Hepatocyte (in vitro differentiated cells): ENCODE measurements around the gene OR2H1.

Experiments used
- EZH2 ChIP-seq: fragments of 200-600 bp; sonication (generic); IDR thresholded peaks from 2 replicates; pipeline ENCODE4 v1.6.1; 2016; ENCODE audit warnings: antibody characterized with exemption, mild to moderate bottlenecking, borderline replicate concordance
- EZH2phosphoT487 ChIP-seq: fragments of 200-600 bp; sonication (generic); IDR thresholded peaks from one replicate; pipeline ENCODE4 v1.6.1; 2018; ENCODE audit warnings: antibody characterized with exemption, mild to moderate bottlenecking, low read depth, moderate library complexity; ENCODE audit not compliant: unreplicated experiment, severe bottlenecking
- TF ChIP-seq, protein P1 (sequence below): fragments of 200-600 bp; sonication (generic); IDR thresholded peaks from 2 replicates; pipeline ENCODE4 v1.5.1; 2016; ENCODE audit warnings: antibody characterized with exemption, mild to moderate bottlenecking; ENCODE audit not compliant: poor library complexity

DNA sequence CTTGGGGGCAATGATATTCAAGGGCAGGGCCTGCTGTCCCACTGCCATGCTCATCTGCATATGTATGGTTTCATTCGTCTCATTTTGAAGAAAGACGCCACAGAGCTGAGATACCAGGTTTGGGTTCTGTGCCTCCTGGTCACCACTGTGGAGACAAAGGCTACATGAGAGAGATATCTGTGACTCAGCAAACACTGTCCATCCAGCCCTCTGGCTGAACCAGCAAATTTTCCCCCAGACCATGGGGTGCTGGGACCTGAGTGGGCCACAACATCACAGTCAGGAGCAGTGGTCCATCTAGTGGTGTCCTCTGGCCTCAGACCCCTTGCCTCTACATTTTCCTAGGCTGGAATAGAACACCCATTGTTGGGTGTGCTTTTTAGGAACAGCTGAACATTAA lies 30.7 kb downstream of the OR2H1 start, which contains the start of gene MAS1L:
- TF ChIP-seq EZH2phosphoT487, result no peak
- TF ChIP-seq, protein P1, sequence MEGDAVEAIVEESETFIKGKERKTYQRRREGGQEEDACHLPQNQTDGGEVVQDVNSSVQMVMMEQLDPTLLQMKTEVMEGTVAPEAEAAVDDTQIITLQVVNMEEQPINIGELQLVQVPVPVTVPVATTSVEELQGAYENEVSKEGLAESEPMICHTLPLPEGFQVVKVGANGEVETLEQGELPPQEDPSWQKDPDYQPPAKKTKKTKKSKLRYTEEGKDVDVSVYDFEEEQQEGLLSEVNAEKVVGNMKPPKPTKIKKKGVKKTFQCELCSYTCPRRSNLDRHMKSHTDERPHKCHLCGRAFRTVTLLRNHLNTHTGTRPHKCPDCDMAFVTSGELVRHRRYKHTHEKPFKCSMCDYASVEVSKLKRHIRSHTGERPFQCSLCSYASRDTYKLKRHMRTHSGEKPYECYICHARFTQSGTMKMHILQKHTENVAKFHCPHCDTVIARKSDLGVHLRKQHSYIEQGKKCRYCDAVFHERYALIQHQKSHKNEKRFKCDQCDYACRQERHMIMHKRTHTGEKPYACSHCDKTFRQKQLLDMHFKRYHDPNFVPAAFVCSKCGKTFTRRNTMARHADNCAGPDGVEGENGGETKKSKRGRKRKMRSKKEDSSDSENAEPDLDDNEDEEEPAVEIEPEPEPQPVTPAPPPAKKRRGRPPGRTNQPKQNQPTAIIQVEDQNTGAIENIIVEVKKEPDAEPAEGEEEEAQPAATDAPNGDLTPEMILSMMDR, result no peak
- no peak for TF ChIP-seq EZH2
